Type B pancreatic cell (in vitro differentiated cells): ENCODE measurements around the gene RUNX1. TPM values are rescaled to one million over a fixed set of nuclear protein-coding genes. Genes with fewer than 3 reads are reported as not detected.

Source experiments
- DNase-seq: peaks from one replicate; pipeline ENCODE4 v3.0.0; 2021; ENCODE audit warnings: mixed read lengths; ENCODE audit not compliant: unreplicated experiment; ENCODE audit errors: extremely low spot score
- H3K27ac Mint-ChIP-seq: 2 replicates; pipeline ENCODE4 v1.8.0; 2021; ENCODE audit warnings: mild to moderate bottlenecking, mixed read lengths
- H3K27me3 Mint-ChIP-seq: 2 replicates; pipeline ENCODE4 v1.8.0; 2021; ENCODE audit warnings: mixed read lengths
- H3K36me3 Mint-ChIP-seq: 2 replicates; pipeline ENCODE4 v1.8.0; 2021; ENCODE audit warnings: mixed read lengths
- H3K4me1 Mint-ChIP-seq: one replicate; pipeline ENCODE4 v1.8.0; 2021; ENCODE audit warnings: mixed read lengths; ENCODE audit not compliant: unreplicated experiment
- H3K4me3 Mint-ChIP-seq: 2 replicates; pipeline ENCODE4 v1.8.0; 2021; ENCODE audit warnings: mild to moderate bottlenecking, mixed read lengths
- H3K9me3 Mint-ChIP-seq: 2 replicates; pipeline ENCODE4 v1.8.0; 2021; ENCODE audit warnings: mixed read lengths
- total RNA-seq: library from RNA; stranded (reverse); gene quantifications from 2 replicates; pipeline ENCODE4 v1.2.1, GENCODE V29; 2021; ENCODE audit warnings: low replicate concordance
- TF ChIP-seq, protein P1 (sequence below): fragments of 200-600 bp; sonication (generic); conservative IDR thresholded peaks from 2 replicates; pipeline ENCODE4 v1.5.0; 2021; ENCODE audit warnings: antibody characterized with exemption, mild to moderate bottlenecking

RUNX1 gene
- total RNA-seq, 1 donor from 2014 or later: 11.9 TPM

DNA sequence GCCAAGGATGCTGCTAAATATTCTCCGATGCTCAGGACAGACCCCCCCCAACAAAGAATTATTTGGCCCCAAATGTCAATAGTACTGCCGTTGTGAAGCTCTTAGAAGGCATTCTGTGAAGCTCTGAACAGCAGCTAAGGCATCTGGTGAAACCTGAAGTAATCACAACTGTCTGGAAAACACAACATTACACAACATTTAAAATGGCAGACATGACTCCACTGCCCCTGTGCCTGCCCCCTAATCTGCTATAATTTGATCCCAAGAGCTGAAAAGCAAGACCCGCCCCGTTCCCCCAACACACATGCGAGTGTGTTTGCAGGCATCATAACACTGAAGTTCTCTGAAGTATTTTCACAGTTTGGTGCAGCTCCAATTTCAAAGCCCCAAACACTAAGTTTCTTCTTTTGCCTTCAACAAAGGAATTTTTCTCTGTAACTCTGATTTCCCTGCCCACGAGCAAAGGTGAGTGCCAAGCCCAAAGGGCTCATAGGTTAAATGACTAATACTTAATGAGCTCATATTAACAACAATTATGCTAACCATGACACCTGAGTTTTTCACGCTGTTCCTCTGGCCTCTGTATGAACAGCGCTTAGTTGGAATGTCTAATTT, 251.1 kb downstream of the RUNX1 start:
- peaks cover 40% of the 10 kb centered on the region for H3K4me1 Mint-ChIP-seq
- H3K27ac Mint-ChIP-seq: peak overlapping the region; percentile 60
- DNase-seq: peak; percentile 32
- H3K4me3 Mint-ChIP-seq: peak overlapping the region; percentile 29
- H3K36me3 Mint-ChIP-seq: peaks cover 11% of the 10 kb centered on the region
- TF ChIP-seq, protein P1, sequence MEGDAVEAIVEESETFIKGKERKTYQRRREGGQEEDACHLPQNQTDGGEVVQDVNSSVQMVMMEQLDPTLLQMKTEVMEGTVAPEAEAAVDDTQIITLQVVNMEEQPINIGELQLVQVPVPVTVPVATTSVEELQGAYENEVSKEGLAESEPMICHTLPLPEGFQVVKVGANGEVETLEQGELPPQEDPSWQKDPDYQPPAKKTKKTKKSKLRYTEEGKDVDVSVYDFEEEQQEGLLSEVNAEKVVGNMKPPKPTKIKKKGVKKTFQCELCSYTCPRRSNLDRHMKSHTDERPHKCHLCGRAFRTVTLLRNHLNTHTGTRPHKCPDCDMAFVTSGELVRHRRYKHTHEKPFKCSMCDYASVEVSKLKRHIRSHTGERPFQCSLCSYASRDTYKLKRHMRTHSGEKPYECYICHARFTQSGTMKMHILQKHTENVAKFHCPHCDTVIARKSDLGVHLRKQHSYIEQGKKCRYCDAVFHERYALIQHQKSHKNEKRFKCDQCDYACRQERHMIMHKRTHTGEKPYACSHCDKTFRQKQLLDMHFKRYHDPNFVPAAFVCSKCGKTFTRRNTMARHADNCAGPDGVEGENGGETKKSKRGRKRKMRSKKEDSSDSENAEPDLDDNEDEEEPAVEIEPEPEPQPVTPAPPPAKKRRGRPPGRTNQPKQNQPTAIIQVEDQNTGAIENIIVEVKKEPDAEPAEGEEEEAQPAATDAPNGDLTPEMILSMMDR: no peak
- H3K27me3 Mint-ChIP-seq: peaks cover 5% of the 10 kb centered on the region
- H3K9me3 Mint-ChIP-seq: no peaks in the 10 kb centered on the region

DNA sequence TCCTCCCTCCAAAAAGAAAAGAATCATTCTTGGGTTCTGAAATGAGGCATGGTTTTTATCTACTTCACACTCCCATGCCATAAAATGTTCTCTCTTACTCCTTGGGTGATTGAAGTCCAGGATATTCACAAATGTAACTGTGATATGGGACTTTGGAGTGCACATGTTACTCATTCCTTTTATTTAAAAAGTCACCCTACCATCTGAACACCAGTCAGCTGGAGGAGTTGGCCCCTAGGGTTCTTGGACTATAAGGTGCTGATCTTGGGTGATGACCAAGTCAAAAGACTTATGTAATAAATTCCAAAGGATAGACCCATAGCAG, 251.9 kb downstream of the RUNX1 start:
- peak; percentile 7 for DNase-seq
- H3K27me3 Mint-ChIP-seq: peaks cover 5% of the 10 kb centered on the region
- TF ChIP-seq, protein P1: no peak
- peak overlapping the region; percentile 95 for H3K27ac Mint-ChIP-seq
- H3K4me3 Mint-ChIP-seq: peak overlapping the region; percentile 45
- peaks cover 11% of the 10 kb centered on the region for H3K36me3 Mint-ChIP-seq
- peaks cover 40% of the 10 kb centered on the region for H3K4me1 Mint-ChIP-seq
- no peaks in the 10 kb centered on the region for H3K9me3 Mint-ChIP-seq

DNA sequence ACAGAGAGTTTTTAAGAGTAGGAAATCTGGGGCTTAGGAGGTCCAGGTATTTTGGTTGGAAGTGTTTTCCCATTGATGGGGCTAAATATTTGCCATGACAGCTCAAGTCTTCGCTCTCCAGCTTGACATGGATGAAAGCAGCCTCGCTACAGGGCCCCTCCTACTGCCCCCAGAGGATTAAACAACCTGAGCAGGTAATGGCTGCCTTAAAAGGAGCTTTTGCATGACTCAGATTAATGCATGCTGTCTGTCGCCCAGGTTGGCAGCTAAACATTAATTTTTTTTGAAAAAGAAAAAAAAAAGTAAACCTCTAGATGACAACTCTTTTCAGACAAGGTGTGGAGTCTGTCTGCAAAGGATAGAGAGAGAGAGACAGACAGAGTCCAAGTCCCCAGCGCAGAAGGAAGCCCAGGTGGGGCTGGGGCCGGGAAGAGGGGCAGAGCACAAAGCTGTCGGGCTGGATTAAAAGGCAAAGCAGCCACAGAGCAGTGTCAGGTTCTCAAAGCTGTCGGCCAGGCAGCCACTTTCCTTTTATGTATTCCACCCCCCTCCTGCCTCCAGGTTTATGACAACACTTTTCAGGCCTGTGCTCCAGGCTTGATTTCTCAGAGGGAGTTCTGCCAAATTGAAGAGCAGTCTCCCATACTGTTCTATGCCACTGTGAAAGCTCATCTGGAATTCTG, 252.4 kb downstream of the RUNX1 start:
- TF ChIP-seq, protein P1: no peak
- Mint-ChIP-seq H3K27ac (peak overlapping the region; percentile 95), H3K36me3 (peaks cover 7% of the 10 kb centered on the region), H3K9me3 (no peaks in the 10 kb centered on the region), H3K4me1 (peaks cover 35% of the 10 kb centered on the region), H3K4me3 (peak overlapping the region; percentile 45), H3K27me3 (peaks cover 5% of the 10 kb centered on the region)
- DNase-seq: no peak

DNA sequence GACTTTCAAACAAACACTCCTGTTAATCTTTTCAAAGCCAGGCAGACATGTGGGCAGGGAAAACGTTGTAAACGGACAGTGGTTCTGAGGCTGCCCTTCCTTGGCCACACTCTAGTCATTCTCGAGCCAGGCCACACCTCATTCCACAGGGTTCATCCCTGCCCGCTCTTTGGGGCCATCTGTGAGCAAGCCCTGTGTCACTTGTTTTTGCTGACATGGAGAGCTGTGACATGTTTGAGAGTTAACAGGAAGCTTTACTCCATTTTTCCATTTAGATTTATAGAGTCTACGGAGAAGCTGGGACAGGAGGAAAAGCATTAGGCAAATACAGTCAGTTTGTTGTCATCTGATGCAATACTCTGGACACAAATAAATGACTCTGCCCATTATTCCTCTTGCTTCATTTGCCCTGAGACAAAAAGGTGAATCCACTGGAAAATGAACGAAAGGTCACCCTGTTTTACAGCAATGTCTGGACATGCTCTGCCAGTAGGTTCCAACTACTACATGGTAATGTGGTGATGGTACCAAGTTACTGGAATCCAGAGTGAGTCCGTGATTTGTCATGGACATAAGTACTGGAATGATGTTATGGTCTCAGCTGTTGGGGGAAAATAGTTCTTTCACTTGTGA, 253.4 kb downstream of the RUNX1 start:
- H3K4me1 Mint-ChIP-seq: peaks cover 36% of the 10 kb centered on the region
- H3K9me3 Mint-ChIP-seq: no peaks in the 10 kb centered on the region
- no peak for DNase-seq
- peaks cover 5% of the 10 kb centered on the region for H3K27me3 Mint-ChIP-seq
- H3K27ac Mint-ChIP-seq: peak overlapping the region; percentile 95
- peak overlapping the region; percentile 58 for H3K4me3 Mint-ChIP-seq
- H3K36me3 Mint-ChIP-seq: peaks cover 7% of the 10 kb centered on the region
- TF ChIP-seq, protein P1: no peak

DNA sequence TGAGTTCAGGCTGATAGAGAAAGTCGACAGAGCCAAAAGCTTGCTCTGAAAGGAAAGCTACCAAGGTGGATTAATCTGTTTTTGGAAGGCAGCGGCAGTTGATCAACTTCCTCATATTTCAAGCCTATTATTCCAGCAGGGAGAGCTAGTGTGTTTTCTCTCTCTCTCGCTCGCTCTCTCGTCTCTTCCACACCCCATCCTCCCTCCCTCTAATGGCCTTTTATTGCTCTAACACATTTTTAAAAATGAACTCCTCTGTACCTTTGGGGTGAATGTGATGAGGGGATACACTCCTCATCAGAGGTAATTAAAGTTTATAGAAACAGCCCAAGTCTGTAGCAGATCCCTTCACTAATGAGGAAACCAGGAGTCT, 253.9 kb downstream of the RUNX1 start:
- DNase-seq: no peak
- Mint-ChIP-seq H3K4me3 (peak overlapping the region; percentile 58), H3K27ac (peak overlapping the region; percentile 95), H3K9me3 (no peaks in the 10 kb centered on the region), H3K36me3 (peaks cover 7% of the 10 kb centered on the region), H3K27me3 (peaks cover 5% of the 10 kb centered on the region), H3K4me1 (peaks cover 37% of the 10 kb centered on the region)
- TF ChIP-seq, protein P1: no peak
